Type B pancreatic cell (in vitro differentiated cells): ENCODE results near the gene KRTAP9-1. TPM values are rescaled to one million over a fixed set of nuclear protein-coding genes. Genes with fewer than 3 reads are reported as not detected.

Experiments used
- DNase-seq: peaks from one replicate; pipeline ENCODE4 v3.0.0; 2021; ENCODE audit warnings: mixed read lengths; ENCODE audit not compliant: unreplicated experiment; ENCODE audit errors: extremely low spot score
- H3K27ac Mint-ChIP-seq: 2 replicates; pipeline ENCODE4 v1.8.0; 2021; ENCODE audit warnings: mild to moderate bottlenecking, mixed read lengths
- H3K27me3 Mint-ChIP-seq: 2 replicates; pipeline ENCODE4 v1.8.0; 2021; ENCODE audit warnings: mixed read lengths
- H3K36me3 Mint-ChIP-seq: 2 replicates; pipeline ENCODE4 v1.8.0; 2021; ENCODE audit warnings: mixed read lengths
- H3K4me1 Mint-ChIP-seq: one replicate; pipeline ENCODE4 v1.8.0; 2021; ENCODE audit warnings: mixed read lengths; ENCODE audit not compliant: unreplicated experiment
- H3K4me3 Mint-ChIP-seq: 2 replicates; pipeline ENCODE4 v1.8.0; 2021; ENCODE audit warnings: mild to moderate bottlenecking, mixed read lengths
- H3K9me3 Mint-ChIP-seq: 2 replicates; pipeline ENCODE4 v1.8.0; 2021; ENCODE audit warnings: mixed read lengths
- total RNA-seq: library from RNA; stranded (reverse); gene quantifications from 2 replicates; pipeline ENCODE4 v1.2.1, GENCODE V29; 2021; ENCODE audit warnings: low replicate concordance
- TF ChIP-seq, protein P1 (sequence below): fragments of 200-600 bp; sonication (generic); conservative IDR thresholded peaks from 2 replicates; pipeline ENCODE4 v1.5.0; 2021; ENCODE audit warnings: antibody characterized with exemption, mild to moderate bottlenecking

Gene KRTAP9-1
- total RNA-seq, 1 donor from 2014 or later = not detected

GRCh38 chr17:41176744-41177387 lies 12.8 kb upstream of the KRTAP9-1 start:
- no peaks in the 10 kb centered on the region for H3K9me3 Mint-ChIP-seq
- H3K4me3 Mint-ChIP-seq = no peak overlapping the region
- TF ChIP-seq, protein P1, sequence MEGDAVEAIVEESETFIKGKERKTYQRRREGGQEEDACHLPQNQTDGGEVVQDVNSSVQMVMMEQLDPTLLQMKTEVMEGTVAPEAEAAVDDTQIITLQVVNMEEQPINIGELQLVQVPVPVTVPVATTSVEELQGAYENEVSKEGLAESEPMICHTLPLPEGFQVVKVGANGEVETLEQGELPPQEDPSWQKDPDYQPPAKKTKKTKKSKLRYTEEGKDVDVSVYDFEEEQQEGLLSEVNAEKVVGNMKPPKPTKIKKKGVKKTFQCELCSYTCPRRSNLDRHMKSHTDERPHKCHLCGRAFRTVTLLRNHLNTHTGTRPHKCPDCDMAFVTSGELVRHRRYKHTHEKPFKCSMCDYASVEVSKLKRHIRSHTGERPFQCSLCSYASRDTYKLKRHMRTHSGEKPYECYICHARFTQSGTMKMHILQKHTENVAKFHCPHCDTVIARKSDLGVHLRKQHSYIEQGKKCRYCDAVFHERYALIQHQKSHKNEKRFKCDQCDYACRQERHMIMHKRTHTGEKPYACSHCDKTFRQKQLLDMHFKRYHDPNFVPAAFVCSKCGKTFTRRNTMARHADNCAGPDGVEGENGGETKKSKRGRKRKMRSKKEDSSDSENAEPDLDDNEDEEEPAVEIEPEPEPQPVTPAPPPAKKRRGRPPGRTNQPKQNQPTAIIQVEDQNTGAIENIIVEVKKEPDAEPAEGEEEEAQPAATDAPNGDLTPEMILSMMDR = no peak
- no peak overlapping the region for H3K27ac Mint-ChIP-seq
- H3K4me1 Mint-ChIP-seq = no peaks in the 10 kb centered on the region
- H3K36me3 Mint-ChIP-seq = no peaks in the 10 kb centered on the region
- DNase-seq = no peak
- peaks cover 6% of the 10 kb centered on the region for H3K27me3 Mint-ChIP-seq

- Mint-ChIP-seq H3K27me3 (peaks cover 6% of the 10 kb centered on the region), H3K9me3 (no peaks in the 10 kb centered on the region), H3K4me3 (no peak within 1 kb of the TSS), H3K4me1 (no peaks in the 10 kb centered on the region), H3K27ac (no peak within 1 kb of the TSS), H3K36me3 (no peaks in the 10 kb centered on the region)
- DNase-seq = no peak
- TF ChIP-seq, protein P1 = no peak
These were observed 11.9 kb upstream of the KRTAP9-1 start, which contains the start of gene KRTAP4-2 for GRCh38 chr17:41177727-41178271. Gene KRTAP4-2, minus strand, starts transcription at chr17:41178221. Its CDS starts 57 bp downstream, at chr17:41178164.

DNA sequence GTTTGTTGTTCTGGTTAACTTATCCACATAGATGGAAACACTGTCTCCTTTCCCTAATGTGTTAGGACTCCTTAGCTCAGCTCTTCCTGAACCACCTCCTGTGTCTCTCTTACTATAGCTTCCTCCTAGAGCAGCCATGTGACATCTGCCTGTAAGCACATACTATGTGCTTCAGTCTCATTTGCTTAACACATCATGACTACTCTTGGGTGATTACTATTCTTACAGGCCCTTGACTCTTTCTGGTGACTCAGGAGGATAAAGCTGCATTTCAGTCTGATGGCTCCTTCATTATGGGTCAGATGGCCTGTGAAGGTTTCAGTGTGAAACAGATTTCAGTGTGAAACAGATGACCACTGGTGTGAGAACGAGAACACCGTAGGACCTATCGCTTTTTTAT lies 11.3 kb upstream of the KRTAP9-1 start:
- no peak for DNase-seq
- TF ChIP-seq, protein P1 = no peak
- Mint-ChIP-seq H3K4me3 (no peak overlapping the region), H3K27me3 (peaks cover 6% of the 10 kb centered on the region), H3K9me3 (no peaks in the 10 kb centered on the region), H3K36me3 (no peaks in the 10 kb centered on the region), H3K27ac (no peak overlapping the region), H3K4me1 (no peaks in the 10 kb centered on the region)

GRCh38 chr17:41178843-41179616 lies 10.7 kb upstream of the KRTAP9-1 start:
- Mint-ChIP-seq H3K36me3 (no peaks in the 10 kb centered on the region), H3K27ac (no peak overlapping the region), H3K4me1 (no peaks in the 10 kb centered on the region), H3K27me3 (peaks cover 6% of the 10 kb centered on the region), H3K9me3 (no peaks in the 10 kb centered on the region), H3K4me3 (no peak overlapping the region)
- DNase-seq = no peak
- TF ChIP-seq, protein P1 = no peak

GRCh38 chr17:41184480-41184961 lies 5.2 kb upstream of the KRTAP9-1 start, which contains the start of gene KRTAP4-1:
Gene KRTAP4-1, minus strand, starts transcription at chr17:41184911. Its CDS starts 57 bp downstream, at chr17:41184854.
- no peaks in the 10 kb centered on the region for H3K36me3 Mint-ChIP-seq
- H3K27ac Mint-ChIP-seq = no peak within 1 kb of the TSS
- H3K27me3 Mint-ChIP-seq = peaks cover 12% of the 10 kb centered on the region

More at GRCh38 chr17:41184480-41184961, 5.2 kb upstream of the KRTAP9-1 start, which contains the start of gene KRTAP4-1:
- TF ChIP-seq, protein P1 = no peak
- no peaks in the 10 kb centered on the region for H3K9me3 Mint-ChIP-seq
- H3K4me1 Mint-ChIP-seq = no peaks in the 10 kb centered on the region
- no peak for DNase-seq
- no peak within 1 kb of the TSS for H3K4me3 Mint-ChIP-seq
